ENCODE measurements around the gene FTO.

Gene FTO

DNA sequence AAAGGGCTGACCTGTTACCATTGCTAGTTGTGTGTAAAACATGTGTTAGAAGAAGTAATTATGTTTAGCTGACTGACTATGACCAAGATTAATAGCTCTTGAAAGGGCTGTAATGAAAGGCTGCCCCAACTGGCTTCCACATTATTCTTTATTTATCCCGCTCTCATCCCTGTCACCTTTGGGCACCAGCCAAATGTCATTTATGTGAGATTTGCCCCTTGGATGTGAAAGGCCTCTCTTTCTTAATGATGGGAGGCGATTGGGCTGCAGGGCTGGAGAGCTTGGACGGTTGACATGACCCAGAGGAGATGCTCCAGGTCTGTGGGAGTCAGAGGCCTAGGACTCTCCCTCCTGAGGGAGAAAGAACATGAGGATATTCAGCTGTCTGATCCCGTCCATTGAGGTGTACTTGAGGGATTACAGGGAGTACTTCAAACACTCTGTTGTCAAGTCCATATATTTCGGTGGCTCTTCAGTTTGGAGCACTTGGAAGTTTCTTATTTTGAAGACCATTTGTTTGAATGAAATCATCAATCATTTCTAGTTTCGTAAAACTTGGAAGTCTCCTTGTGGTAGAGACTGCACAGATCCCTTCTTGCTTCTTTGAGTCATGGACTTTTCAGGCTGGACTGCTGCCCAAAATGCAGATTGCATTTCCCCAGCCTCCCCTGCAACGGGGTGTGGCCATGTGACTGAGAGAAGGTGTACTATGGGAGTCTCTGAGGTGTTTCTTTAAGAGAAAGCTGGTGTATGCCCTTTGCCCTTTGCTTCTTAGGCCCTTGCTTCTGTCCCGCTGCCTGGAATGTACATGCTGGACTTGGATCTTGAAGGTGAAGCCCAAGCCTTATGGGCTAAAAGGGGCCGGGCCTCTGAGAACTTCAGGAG lies 51.3 kb downstream of the FTO start:
- no peak for DNase-seq (ENCODE audit: low read depth)

DNA sequence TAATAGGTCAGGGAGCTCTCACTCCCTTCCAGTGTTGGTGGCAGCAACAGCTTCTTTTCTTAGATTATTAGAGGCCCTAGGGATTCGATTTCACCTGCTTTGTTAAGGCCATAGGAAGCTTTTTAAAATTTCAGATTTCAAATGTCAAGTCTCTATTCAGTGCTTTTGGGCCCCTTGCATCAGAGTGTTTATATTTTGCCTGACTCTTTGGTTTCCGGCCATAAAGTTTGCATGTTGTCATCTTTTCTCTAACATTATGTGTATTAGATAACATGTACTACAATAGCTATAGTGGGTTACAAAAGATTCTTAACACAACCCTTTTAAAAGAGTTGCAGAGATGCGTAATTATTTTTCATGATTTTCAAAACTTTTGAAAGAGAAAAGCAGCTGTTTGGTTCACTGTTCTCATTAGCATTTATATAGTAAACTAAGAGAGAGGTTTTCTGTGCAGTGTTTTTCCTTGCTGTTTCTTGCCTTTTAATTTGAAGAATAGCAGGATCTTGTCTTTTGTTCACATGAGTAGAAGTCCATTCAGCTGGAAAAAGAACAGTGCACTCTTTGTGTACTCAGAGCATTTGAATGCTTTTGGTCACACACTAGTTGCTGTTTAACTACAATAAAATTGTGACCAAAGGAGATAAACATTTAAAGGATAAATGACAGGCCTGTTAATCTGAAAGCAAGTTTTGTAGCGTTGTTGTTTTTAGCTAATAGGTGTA lies 52.5 kb downstream of the FTO start:
- no peak for DNase-seq (ENCODE audit: low read depth)

- no peak for DNase-seq (ENCODE audit: low read depth)
Measured at GRCh38 chr16:53757971-53758609, 54.1 kb downstream of the FTO start.

DNA sequence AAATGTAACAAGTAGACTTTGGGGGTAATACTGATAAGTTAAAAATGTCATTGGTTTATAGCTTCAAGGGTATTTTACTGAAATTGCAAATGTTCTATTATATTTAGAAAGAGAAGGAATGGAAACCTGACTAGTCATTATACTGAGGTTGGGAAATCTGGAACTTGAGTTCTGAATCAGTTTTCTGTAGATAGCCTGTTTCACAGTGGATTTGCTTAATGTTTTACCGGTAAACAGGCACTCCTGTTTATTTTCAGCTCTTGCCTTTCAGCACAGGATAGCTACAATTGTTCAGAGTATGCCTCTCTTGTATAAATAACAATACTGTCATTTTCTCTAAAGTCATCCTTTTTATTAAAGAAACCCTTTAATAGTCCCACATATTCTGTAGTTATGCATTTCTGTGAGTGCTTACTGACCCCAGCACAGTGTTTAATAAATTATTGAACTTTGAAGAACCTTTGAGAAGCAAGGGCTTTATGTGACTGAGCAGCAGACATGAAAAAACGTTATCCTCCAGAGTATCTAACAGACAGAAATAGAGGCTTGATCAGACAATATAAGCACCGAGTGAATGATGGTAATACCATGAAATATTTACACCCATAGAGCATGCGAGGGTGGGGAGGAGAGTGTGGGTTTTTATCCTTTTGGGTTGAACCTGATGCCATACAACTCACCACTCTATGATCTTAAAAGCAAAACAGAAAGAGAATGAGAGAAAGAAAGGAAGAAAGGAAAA lies 58.2 kb downstream of the FTO start:
- no peak for DNase-seq (ENCODE audit: low read depth)

DNA sequence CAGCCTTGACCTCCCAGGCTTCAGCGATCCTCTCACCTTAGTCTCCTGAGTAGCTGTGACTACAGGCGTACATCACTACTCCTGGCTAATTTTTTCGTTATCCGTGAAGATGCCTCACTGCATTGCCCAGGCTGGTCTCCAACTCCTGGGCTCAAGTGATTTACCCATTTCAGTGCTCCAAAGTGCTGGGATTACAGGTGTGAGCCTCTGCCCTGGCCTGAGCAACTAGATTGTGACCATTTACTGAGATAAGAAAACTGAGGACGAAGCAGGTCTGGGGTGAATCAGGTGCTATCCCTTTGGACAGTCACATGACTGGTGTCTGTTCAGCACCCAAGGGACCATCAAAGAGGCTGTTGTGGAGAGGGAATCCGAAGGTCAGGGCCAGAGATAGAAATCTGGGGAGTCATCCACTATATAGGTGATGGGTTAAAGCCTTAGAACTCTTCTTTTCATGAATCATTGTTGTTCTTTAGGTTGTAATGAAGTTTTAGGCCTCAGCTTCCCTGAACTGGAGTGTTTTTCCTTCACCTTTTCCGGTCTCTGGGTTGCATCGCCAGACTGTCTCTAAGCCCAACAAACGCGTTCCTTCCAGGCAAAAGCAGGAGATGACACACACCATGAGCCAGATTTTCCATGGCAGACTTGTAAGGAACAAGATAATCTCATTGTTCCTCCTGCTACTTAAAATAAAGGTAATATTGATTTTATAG lies 62.5 kb downstream of the FTO start:
- no peak for DNase-seq (ENCODE audit: low read depth)

DNA sequence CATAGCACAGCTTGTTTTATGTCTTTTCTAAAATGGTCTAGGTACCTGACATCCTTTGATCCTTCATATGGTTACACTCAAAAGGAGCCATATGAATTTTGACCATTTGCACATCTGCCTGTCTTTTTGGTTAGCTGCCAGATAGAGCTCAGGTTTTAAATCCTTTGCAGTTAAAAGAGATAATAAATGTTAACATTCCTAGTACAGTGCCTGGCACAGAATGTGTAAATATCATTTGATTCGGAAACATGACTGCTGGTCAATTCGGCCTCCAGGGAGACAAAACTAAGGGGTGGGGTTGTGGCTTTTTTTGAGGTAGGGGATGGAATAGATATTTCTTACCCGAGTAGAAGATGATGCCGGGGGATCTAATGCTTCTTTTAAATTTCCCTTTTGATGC lies 64.2 kb downstream of the FTO start:
- DNase-seq (ENCODE audit: low read depth), result no peak

GRCh38 chr16:53768593-53768992 lies 64.6 kb downstream of the FTO start:
- no peak for DNase-seq (ENCODE audit: low read depth)

DNA sequence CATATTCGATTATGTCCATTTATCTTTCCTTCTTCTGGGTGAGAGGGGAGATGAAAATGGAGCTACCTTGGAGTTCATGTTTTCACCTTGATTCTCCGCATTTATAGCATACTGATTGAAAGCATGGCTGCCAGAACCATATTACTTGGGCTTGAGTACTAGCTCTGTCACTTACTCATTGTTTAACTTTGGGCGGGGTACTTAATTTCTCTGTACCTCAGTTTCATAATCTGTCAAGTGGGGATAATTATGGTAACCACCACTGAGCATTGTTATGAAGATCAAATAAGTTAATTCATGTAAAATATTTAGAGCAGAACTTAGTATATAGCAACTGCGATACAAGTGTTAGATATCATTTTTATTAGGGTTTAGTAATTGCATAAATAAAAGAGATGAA lies 65.2 kb downstream of the FTO start:
- no peak for DNase-seq (ENCODE audit: low read depth)

DNA sequence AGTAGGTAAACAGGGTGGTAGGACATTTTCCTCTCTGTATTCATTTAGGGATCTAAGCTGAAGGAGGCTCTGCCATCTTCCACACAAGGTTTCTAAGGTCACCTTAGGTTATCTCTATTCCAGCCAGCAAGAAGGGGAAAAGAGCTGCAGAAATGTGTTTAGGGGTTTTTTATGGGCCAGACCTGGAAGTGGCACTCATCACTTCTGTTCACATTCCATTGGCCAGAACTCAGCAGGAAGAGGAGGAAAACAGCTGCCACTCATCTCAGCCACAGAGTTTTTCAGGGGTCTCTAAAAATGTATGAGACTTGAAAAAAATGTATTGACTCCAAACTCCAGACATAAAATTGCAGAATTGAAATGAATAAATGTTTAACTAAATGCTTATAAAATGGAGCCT lies 65.8 kb downstream of the FTO start:
- DNase-seq (ENCODE audit: low read depth), result no peak

DNA sequence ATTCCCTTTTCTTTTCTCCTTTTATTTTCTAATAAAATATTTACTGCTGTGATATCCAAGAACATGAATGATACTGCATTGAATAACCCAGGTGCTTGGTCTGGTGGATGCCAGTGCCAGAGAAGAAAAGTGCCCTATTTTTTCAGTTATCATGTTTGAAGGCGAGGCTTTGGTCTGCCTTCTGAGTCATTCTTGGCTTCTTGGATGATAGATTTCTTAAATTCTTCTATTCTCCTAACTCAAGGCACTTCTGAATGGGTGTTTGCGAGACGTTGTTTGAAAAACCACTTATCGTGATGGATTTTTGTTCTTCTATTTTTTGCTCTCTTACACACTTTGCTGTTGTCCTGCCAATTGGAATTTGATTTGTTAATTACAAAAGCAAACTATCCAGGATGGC lies 66.7 kb downstream of the FTO start:
- DNase-seq (ENCODE audit: low read depth), result no peak

- DNase-seq (ENCODE audit: low read depth), result no peak
Measured at GRCh38 chr16:53771655-53772497, 67.9 kb downstream of the FTO start.

- no peak for DNase-seq (ENCODE audit: low read depth)
Measured at GRCh38 chr16:53773150-53773846, 69.3 kb downstream of the FTO start.

- DNase-seq (ENCODE audit: low read depth), result no peak
Measured at GRCh38 chr16:53773881-53774280, 69.9 kb downstream of the FTO start.

DNA sequence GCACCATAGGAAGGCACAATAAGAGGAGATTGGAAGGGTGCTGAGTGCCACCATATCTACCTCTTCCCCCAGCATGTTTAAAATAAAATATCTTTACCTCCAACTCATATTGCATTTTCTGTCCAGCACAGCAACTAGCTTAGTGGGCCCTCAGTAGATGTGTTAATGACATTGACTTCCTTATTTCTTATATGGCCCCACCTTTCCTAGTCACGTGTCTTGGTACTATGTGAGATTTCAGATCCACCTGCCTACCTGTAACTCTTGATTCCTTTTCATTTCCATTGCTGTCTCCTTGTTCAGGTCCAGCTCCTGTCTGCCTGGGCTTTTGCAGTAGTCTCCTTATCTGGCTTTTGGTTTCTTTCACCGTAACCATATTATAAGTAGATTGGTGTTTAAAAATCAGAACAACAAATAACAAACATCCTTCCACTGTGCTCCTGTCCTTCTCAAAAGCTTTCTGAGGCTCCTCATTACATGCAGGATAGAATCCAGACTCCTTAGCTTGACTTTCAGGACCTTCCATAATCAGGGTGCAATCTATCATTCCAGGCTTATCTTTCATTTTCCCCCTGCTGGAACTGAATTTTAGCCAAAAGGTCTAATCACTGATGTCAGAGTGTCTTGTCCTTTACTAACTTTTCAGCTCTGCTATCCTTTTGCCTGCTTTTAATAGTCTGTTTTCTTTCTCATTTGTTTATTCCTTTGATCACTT lies 71.3 kb downstream of the FTO start:
- no peak for DNase-seq (ENCODE audit: low read depth)

GRCh38 chr16:53775821-53776431 lies 72.0 kb downstream of the FTO start:
- no peak for DNase-seq (ENCODE audit: low read depth)

- no peak for DNase-seq (ENCODE audit: low read depth)
Measured at GRCh38 chr16:53779186-53779585, 75.2 kb downstream of the FTO start.

GRCh38 chr16:53780051-53780450 lies 76.1 kb downstream of the FTO start:
- no peak for DNase-seq (ENCODE audit: low read depth)

DNA sequence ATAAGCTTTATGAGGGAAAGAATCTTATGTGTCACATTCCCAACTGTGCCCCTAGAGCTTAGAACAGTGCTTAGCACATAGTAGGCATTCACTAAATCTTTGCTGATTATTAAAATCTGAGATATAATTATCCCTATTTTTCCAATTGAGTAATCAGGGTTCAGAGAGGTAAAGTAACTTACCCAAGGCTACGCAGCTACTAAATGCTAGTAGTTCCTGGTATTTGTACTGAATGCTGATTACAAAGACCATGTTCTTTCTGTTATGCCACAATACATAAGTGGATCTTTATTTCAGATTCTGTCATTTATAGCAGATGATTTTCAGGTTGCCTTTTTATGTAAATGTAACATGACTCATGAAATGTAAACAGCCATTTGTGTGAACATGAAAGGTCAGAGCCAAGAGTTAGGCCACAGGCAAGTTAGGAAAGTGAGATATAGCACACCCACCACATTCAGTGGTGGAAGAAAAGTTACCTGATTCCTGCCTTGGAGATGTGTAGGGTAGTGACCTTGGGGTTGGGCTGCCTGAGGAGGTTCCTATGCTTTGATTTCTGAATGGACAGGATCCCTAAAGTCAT lies 77.2 kb downstream of the FTO start:
- DNase-seq (ENCODE audit: low read depth), result no peak

GRCh38 chr16:53782148-53782547 lies 78.2 kb downstream of the FTO start:
- DNase-seq (ENCODE audit: low read depth), result no peak

All from activated T-helper 1 cell treated with Interleukin-2 at 50 U/mL for 16 hours (primary cell).